Fibroblast of villous mesenchyme (primary cell): ENCODE measurements around the gene CDC73. TPM values are rescaled to one million over a fixed set of nuclear protein-coding genes. Genes with fewer than 3 reads are reported as not detected.

Experiments
- DNase-seq: peaks from one replicate; pipeline ENCODE4 v3.0.0-alpha.2; 2010; ENCODE audit warnings: low read depth
- H3K4me3 ChIP-seq: 2 replicates; pipeline ENCODE4 v1.5.1; 2011; ENCODE audit warnings: low read depth, mild to moderate bottlenecking, low read length
- CTCF ChIP-seq: IDR thresholded peaks from 2 replicates; pipeline ENCODE4 v1.5.1; 2012; ENCODE audit warnings: low read depth, mild to moderate bottlenecking, low read length; ENCODE audit not compliant: insufficient read depth
- total RNA-seq: library from RNA; depleted of rRNA; stranded (reverse); fragments of >200 nt; gene quantifications from 2 replicates; pipeline ENCODE4 v1.2.3, GENCODE V29; 2012

The CDC73 gene
- total RNA-seq, 1 donor = 40.2 TPM

GRCh38 chr1:193141804-193142203, 20.0 kb downstream of the CDC73 start:
- DNase-seq = no peak
- no peak for TF ChIP-seq CTCF
- H3K4me3 ChIP-seq = no peak overlapping the region

- no peak for TF ChIP-seq CTCF
- no peak overlapping the region for H3K4me3 ChIP-seq
- DNase-seq = no peak
Observed at GRCh38 chr1:193142409-193142808, 20.6 kb downstream of the CDC73 start.

- peak; percentile 31 for DNase-seq
Observed at GRCh38 chr1:193143285-193143684, 21.5 kb downstream of the CDC73 start.

GRCh38 chr1:193144361-193144938, 22.6 kb downstream of the CDC73 start:
- no peak for DNase-seq
- H3K4me3 ChIP-seq = no peak overlapping the region
- TF ChIP-seq CTCF = no peak

More at GRCh38 chr1:193143285-193143684, 21.5 kb downstream of the CDC73 start:
- TF ChIP-seq CTCF = peak; percentile 37
- no peak overlapping the region for H3K4me3 ChIP-seq

- H3K4me3 ChIP-seq = no peak overlapping the region
- DNase-seq = no peak
- TF ChIP-seq CTCF = no peak
Observed at GRCh38 chr1:193144999-193145398, 23.2 kb downstream of the CDC73 start.

- DNase-seq = no peak
- no peak overlapping the region for H3K4me3 ChIP-seq
- TF ChIP-seq CTCF = no peak
Observed at GRCh38 chr1:193156117-193156821, 34.4 kb downstream of the CDC73 start.

GRCh38 chr1:193156822-193157142, 35.0 kb downstream of the CDC73 start:
- no peak for TF ChIP-seq CTCF
- peak; percentile 21 for DNase-seq
- H3K4me3 ChIP-seq = no peak overlapping the region
